GM18507 (cell line): Measurements from ENCODE around the gene INPP4A.

Experiments used
- DNase-seq: peaks from one replicate; pipeline ENCODE4 v3.0.0; 2011; ENCODE audit warnings: low read depth; ENCODE audit not compliant: insufficient read length; ENCODE audit errors: extremely low spot score
- FAIRE-seq: peaks from 2 replicates; lab custom pipeline; 2011; peaks lifted over from hg19 to GRCh38; lab: Jason Lieb, UNC

The INPP4A gene

DNA sequence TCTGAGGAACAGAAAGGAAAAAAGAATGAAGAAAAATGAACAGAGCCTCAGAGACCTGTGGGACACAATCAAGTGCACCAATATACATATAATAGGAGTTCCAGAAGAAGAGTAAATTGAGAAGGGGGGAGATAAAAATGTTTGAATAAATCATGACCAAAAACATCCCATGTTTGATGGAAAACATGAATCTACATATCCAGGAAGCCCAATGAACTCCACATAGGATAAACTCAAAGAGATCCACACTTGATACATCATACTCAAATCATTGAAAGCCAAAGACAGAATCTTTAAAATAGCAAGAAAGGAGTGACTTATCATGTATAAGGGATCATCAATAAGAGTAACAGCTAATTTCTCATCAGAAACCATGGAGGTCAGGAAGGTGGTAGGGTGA, 83.7 kb downstream of the INPP4A start:
- no peak for DNase-seq
- FAIRE-seq: no peak

DNA sequence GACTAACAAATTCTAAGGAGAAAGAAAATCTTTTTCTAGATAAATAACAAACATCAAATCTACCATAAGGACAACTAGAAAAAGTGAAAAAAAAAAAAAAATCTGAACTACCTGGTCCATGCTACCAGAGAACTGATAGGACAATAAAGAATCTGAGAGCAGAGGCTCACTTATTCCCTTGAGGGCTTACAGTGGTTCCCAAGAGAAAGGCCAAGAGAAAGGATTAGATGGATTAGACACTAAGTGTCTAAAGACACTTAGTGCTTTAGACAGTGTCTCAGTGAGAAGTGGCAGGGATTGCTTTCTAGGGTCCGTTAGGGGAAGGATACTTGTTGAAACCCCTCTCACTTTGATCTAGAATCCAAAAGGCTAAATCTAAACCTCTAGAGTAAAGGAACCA, 85.5 kb downstream of the INPP4A start:
- DNase-seq: no peak
- no peak for FAIRE-seq

DNA sequence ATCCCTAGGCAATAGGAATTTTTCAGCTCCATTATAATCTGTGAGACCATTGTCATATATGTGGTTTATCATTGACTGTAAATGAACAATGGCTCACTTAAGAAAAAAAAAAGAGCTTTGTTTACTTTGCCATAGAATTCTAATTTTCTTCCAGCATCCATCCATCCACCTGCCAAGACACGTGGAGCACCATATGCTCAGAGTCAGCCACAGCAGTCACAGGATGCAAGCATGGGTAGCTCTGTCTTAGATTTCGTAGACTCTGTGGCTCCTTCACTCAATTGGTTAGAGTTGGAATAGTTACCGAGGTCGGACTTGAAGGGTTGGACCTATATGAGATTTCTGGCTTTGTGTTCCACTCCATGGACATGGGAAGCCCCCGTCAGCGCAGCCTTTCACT, 88.1 kb downstream of the INPP4A start:
- no peak for DNase-seq
- no peak for FAIRE-seq

DNA sequence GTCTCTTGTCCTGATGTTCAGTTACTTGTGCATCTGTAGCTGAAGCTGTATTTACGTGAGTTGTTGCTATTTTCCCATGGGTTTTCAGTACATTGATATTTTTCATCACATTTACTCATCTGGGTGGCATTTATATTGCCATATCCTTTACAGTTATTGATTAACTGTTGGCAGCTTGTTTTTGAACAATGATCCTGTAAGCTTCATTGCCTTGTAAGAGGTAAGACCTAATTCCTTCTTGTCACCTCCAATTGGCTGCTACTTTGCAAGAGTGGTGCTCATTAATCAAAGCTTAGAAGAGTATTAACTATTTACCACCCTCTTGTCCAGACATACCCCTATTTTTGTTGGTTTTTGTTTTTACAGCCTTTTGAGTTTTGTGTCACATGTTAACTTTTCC, 88.9 kb downstream of the INPP4A start:
- FAIRE-seq: no peak
- no peak for DNase-seq

DNA sequence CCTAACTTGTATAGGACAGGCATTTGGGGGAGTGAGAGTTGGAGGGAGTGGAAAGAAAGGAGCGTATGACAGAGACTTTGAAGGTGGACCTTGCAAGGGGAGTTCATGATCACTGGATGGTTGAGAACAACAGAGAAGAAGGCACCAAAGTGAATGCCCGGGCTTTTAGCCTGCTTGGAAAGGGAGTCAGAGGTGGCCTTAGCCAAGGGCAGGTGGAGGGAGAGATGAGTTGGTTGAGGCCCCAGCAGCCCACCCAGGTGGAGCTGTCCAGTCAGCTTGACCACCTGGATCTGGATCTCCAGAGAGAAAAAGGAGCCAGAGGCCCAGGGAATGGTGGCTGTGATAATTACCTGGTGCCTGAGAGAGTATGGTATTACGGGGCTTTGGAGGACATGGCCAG, 90.1 kb downstream of the INPP4A start:
- FAIRE-seq: no peak

DNA sequence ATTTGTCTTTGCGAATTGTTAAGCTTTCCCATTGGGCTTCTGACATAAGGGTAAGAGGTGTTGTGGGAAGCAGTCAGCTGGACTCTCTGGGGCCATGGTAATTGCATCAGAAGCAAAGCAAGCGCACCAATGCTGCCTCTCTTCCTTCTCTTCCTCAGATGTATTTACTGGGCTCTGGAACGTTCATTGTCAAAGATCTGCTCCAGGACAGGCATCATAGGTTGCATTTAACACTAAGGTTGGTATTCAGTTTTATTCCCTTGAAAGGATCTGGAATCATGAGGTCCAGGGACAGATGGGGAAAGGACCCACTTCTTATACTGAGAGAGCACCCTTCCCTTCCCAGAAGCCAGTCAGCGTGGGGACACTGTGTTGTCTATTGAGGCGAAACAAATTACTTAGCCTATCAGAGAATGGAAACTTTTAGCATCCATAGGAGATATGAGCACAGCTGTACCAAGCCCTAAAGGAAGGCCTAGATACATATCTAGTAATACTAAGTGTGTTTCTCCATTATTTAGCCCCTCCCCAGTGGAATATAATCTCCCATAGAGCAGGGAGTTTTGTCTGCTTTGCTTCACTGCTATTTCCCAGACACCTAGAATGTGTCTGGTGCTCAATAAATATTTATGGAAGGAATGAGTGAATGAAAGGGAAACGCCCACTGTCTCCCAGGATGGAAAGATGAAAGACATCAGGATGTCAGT, 91.5 kb downstream of the INPP4A start:
- DNase-seq (no peak), FAIRE-seq (no peak)

More for the DNA sequence above, 90.1 kb downstream of the INPP4A start:
- DNase-seq: no peak

DNA sequence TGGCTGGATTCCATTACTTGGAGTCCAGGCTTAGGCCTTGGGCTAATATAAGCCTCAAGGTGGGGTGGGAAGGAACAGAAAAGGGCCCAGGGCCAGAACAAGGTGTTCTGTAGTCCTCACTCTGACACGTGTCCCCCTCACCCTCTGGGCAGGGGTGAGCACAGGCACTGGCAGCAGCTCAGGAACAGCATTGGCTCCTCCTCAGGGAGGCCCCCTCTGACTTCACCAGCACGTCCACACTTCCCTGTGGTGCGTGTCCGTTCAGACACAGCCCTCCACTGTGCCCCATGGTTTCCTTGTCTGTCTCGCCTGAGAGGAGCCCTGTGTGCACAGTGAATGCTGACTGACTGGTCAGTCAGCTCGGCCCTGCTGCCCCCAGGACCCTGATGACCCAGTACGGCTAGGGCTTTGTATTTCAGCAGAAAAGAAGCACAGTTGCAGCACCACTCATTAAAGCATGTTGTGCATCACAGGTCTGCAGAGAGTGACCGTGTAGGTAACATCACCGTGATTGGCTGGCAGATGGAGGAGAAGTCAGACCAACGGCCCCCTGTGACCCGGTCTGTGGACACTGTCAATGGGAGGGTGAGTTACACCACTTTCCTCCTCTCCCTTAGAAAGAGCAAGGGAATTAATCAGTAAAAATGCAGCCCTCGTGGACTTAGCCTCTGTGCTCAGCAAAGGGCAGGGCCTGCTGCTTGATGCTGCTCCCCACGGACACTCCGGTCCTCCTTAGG, 92.9 kb downstream of the INPP4A start:
- DNase-seq: no peak
- no peak for FAIRE-seq

DNA sequence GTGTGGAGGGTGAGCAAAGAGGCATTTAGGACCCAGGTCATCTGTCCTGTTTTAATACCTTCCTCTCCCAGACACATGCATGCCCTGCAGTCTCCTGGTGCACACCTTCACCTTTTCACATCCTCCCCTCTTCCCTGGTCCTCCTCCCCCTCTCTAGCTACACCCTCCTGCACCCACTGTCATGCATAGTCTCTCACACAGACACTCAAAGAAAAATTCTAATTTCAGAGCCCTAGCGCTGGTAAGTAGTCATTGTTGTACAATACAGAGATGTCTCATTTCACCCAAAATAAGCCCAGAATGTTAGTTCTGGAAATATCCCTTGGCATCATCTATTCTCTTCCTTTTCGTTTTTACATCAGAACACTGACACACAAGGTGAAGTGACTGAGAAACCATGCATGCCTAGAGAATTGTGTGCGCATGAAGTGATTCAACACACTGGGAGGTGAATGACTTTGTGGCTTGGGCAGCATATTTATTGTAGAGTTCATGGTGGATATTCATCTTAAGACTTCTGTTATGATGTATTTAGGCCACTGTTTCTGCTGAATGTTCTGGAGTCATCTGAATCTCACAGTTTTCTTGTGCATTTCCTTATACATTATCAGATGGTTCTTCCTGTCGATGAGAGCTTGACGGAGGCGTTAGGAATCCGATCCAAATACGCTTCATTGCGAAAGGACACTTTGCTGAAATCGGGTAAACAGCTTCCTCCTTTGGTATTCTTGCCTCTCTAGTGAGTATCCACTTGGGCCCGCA, 93.8 kb downstream of the INPP4A start:
- DNase-seq: no peak
- no peak for FAIRE-seq

DNA sequence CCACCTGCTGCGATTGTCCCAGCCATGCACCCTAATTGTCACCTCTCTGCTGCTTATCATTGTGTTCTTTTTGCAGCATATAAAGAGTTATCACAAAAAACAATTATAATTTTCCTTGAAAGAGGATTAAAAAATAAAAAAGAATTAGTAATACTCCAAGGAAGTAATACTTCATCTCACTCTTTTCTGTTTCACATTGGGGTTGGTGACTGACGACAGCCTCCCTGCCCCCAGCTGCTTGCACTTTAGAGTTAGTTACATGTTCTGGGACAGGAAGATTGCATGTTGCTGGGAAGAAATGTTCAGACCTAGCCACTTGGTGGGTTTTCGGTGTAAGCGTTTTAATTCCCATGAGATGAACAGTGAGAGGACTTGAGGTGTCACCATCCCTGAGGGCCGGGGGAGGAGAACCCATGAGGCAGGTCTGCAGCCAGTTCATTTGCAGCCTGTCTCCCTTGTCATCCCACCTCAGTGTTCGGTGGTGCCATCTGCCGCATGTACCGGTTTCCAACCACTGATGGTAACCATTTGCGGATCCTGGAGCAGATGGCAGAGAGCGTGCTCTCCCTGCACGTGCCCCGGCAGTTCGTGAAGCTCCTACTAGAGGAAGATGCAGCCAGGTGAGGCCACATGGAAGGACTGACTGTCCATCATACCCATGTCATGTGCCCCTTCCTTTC, 94.5 kb downstream of the INPP4A start:
- FAIRE-seq: no peak
- no peak for DNase-seq

DNA sequence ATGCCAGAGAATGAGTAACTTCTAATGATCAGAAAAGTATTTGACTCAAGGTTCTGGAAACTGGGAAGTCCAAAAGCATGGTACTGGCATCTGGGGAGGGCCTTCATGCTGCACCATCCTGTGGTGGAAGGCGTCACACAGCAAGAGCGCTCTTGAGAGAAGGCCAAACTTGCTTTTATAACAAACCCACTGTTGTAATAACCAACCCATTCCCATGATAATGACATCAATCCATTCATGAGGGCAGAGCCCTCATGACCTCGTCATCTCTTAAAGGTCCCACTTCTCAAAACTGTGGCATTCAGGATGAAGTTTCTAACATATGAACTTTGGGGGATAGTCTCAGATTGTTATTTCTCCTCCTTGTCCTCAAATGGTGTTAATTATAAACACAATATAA, 95.9 kb downstream of the INPP4A start:
- FAIRE-seq (no peak), DNase-seq (no peak)

DNA sequence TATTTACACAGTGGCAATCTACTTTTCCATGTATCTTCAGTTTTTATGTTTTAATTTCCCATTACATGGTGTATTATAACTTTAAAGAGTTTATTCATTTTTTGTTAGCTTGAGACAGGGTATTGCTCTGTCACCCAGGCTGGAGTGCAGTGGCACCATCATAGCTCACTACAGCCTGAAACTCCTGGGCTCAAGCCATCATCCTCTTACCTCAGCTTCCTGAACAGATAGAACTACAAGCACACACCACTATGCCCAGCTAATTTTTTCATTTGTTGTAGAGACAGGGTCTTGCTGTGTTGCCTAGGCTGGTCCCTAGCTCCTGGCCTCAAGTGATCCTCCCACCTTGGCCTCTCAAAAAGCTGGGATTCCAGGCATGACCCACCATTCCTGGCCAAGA, 96.8 kb downstream of the INPP4A start:
- no peak for DNase-seq
- no peak for FAIRE-seq

DNA sequence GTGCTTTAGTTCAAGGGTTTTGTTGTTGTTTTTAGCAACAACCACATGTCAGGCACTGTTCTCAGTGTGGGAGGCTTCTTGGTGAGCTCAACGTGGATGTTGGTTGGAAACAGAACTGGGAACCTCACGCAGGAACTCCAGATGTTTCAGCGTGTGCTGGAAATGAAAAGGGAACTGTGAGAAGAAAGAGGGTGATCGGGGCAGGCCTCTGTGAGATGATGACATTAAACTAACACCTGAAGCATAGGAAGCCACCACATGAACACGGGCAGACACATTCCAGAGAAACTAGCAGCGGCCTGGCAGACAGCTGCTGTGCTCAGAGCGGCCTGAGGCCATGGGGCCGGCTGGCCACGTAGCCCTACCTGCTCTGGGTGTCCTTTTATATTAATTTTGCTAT, 97.2 kb downstream of the INPP4A start:
- DNase-seq (no peak), FAIRE-seq (no peak)

DNA sequence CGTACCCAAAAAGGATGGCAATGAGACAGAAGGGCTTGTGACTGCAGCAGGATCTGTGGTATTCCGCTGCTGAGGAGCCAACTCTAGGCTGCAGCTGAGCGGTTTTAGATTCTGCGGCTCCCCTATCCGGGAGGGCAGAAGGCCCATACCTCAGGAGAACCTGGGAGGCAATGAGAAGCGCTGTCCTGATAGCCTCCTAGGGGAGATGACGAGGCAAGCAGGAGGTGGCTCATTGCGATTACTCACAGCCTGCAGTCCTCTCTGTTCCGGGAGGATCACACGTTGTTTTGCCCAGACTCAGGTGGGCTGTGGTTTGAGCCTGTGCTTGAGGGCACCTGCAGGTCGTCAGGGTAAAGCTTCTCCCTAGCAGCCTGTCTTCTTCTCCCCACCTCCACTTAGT, 98.6 kb downstream of the INPP4A start:
- DNase-seq: no peak
- FAIRE-seq: no peak

DNA sequence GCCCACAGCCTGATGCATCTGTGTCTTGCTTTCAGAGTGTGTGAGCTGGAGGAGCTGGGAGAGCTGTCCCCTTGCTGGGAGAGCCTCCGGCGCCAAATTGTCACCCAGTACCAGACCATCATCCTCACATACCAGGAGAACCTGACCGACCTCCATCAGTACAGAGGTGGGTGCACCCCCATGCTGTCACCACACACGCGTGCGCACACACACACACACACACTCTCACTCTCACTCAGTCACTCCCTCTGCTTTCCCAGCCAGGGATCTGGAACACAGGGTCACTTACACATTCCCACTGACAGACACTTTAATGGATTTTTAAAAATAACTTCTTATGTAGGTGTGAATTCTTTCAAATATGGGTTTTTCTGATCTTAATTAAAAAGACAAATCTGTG, 99.2 kb downstream of the INPP4A start:
- FAIRE-seq: no peak
- DNase-seq: no peak

DNA sequence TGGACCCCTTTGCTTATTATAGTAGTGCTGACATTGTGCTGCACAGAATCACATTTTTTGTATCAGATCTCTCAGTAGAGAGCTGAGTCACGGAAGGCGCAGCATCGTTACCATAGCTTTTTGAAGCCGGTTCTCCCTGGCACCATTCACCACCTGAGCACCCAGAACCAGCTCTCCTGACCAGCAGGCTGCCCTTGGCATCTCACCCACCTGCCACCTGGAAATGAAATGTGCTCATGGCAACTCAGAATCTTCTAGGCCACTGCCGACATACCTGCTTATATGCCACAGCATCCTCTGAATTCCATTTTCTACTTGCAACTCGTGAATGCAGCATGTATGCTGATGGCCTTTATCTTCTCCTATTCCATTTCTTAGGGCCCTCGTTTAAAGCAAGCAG, 100.9 kb downstream of the INPP4A start:
- no peak for FAIRE-seq

DNA sequence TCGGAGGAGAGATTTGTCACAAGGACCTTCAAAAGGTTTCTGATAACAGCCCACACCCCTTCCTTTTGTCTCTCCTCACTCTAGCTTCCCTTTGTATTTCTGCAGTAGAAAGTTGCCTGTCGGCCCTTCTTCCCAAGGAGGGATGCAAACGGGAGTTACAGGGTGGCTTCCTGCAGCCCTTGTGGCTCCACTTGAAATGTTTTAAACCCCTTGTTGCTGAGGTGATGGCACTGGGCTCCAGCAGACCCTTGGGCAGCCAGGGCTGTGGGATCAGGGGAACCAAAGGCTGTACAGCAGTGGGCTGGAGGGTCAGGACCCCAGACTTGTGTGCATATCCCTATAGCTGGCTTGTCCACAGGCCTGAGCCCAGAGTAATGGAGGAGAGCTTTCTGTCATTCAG, 101.5 kb downstream of the INPP4A start:
- FAIRE-seq: no peak
- no peak for DNase-seq

More for the DNA sequence above, 100.9 kb downstream of the INPP4A start:
- DNase-seq: no peak

DNA sequence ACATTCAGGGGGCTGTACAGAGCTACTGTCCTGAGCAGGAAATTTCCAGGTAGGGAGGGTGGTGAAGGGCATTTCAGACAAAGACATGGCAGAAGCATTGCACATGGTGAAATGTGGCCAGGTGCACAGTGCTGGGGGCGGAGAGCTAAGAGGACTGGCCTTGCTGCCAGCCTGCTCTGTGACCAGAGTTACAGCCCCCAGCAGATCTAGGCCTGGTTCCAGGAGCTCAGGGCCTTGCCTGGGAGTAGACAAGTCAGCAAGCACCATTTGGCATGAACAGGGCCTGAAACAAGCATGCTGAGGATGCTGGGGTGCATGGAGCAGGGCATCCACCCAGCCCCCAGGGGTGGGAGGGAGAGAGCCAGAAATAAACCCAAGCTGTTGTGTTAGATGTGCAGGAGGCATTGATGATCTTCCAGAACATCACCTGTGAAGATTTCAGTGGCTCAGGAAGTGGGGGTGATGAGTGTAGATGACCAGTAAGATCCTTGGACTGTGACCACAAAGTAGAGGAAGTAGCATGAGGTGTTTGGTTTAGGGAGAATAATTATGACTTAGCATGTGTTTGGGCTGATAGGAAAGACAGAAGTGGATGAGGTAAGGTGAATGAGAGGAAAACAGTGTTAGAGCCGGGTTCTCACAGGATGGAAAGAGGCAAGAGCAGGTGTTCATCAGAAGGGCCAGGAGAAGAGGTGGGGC, 102.6 kb downstream of the INPP4A start:
- DNase-seq (no peak), FAIRE-seq (peak; percentile 84)

DNA sequence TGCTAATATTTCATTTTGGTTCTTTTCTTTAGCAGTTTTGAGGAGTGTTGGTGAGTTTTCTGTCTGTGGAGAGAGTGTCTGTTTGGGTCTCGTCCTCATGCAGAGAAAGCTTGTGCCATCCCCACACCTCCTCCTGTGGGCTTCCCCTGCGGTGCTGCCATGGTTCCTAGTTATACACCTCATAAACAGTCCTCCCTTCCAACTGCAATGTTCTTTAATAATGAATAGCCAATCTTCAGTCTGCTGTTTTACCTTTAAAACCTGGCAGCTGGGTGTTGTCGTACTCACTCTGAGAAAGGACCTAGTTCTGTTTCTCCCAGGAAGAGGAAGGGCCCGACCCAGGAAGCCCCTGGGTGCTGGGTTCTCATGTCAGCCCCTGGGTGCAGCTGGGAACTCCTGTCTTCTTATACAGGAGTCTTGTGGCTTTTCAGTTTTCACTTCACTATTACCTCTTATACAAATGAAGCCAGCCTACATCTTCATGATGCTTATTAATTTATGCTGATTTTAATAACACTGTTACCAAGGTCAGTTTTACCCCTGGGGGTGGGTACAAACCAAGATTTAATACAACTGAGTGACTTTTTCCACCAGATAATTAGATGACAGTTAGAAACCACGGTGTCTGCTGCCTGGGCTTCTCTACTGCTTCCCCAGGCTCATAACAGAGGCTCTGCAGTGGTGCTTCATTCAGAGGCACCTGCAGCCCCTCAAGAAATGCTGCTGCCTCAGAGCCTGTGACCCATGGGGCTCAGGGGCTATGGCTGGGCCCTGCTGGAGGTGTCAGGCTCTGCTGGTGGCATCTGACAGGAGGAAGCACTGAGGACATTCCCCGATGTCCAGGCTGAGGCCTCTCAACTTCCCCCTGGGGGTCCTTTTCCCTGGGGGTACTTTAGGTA, 104.5 kb downstream of the INPP4A start:
- DNase-seq (no peak), FAIRE-seq (peak; percentile 72)

DNA sequence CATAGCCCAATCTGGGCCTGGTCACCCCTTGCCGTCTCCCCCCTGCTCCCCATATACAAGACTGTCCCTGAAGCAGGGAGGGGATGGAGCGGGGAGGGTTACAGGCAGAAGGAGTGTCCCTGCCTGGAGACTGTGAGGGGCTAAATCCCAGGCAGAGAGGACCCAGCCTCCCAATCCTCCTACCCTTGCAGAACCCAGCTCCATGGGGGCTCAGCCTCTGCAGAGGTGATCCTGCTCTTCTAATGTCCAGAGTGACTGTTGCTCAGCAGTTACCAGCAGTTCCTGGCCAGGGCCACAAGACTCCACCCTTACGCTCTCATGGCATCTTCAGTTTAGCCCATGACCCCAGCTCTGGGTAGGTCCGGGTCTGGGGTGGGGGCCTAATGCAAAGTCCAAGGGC, 105.5 kb downstream of the INPP4A start:
- DNase-seq: no peak
- no peak for FAIRE-seq
